A549 (cell line): ENCODE data around the gene KNCN. TPM values are rescaled to one million over a fixed set of nuclear protein-coding genes. Genes with fewer than 3 reads are reported as not detected.

Source experiments
- ATAC-seq, 2 experiments: fragments of 200-7000 bp in 1 of 2; fragments of >200 bp in 1 of 2; cut with Nextera tagmentation in 1 of 2; cut with Tn5 transposase in 1 of 2; 3 replicates each; pipeline versions ENCODE4 v1.8.0 to v1.9.1; 2018 to 2020; ENCODE audit warnings: mild to moderate bottlenecking in 1 of 2, moderate library complexity in 1 of 2
- CTCF ChIA-PET: fragments of 300-600 bp; sonication (Branson Sonifier 250); formaldehyde crosslinking; extraction: SDS; loops from one replicate; lab custom pipeline; 2021; ENCODE audit warnings: antibody characterized with exemption, inconsistent platforms; lab: Yijun Ruan, JAX
- POLR2A ChIA-PET: fragments of 350-600 bp; formaldehyde crosslinking; extraction: SDS; loops from one replicate; lab custom pipeline; 2021; ENCODE audit warnings: antibody characterized with exemption, inconsistent platforms; lab: Yijun Ruan, JAX
- DNase-seq, 2 experiments: peaks; one replicate each; pipeline versions ENCODE4 v3.0.0 to v3.0.0-alpha.2; 2011 to 2016; ENCODE audit warnings: low read depth in 1 of 2, low spot score in 1 of 2
- FAIRE-seq: peaks from 2 replicates; lab custom pipeline; 2011; peaks lifted over from hg19 to GRCh38; lab: Jason Lieb, UNC
- H3K27ac ChIP-seq, 2 experiments: fragments of >200 bp; sonication (Bioruptor Twin); formaldehyde crosslinking; 3 replicates each; pipeline ENCODE4 v1.5.1; 2016 to 2017
- H3K4me1 ChIP-seq: fragments of >200 bp; sonication (Bioruptor Twin); formaldehyde crosslinking; 3 replicates; pipeline ENCODE4 v1.6.1; 2016
- H3K4me2 ChIP-seq: fragments of >200 bp; sonication (Bioruptor Twin); formaldehyde crosslinking; 3 replicates; pipeline ENCODE4 v1.6.1; 2016
- H3K4me3 ChIP-seq: fragments of >200 bp; sonication (Bioruptor Twin); formaldehyde crosslinking; 3 replicates; pipeline ENCODE4 v1.5.1; 2016
- H3K9me3 ChIP-seq: fragments of >200 bp; sonication (Bioruptor Twin); formaldehyde crosslinking; 3 replicates; pipeline ENCODE4 v1.6.1; 2016
- CBX8 ChIP-seq: fragments of 200-600 bp; sonication (generic); IDR thresholded peaks from 2 replicates; pipeline ENCODE4 v1.6.1; 2016
- CHD4 ChIP-seq: fragments of 200-600 bp; sonication (generic); IDR thresholded peaks from 2 replicates; pipeline ENCODE4 v1.6.1; 2016; ENCODE audit warnings: antibody characterized with exemption, mild to moderate bottlenecking, borderline replicate concordance
- FOSL2 ChIP-seq, 2 experiments: fragments of 450-650 bp in 1 of 2; fragments of >200 bp in 1 of 2; sonication (Bioruptor Twin) in 1 of 2; formaldehyde crosslinking; IDR thresholded peaks; 2 replicates each; pipeline versions ENCODE4 v1.5.0 to v1.6.1; 2016 to 2020; ENCODE audit warnings: mild to moderate bottlenecking in 1 of 2, moderate library complexity in 1 of 2
- HDAC2 ChIP-seq: fragments of 200-600 bp; sonication (generic); IDR thresholded peaks from 2 replicates; pipeline ENCODE4 v1.6.1; 2016
- HOXA7 ChIP-seq: fragments of 250-450 bp; sonication (Bioruptor Pico); IDR thresholded peaks from 2 replicates; pipeline ENCODE4 v1.5.0; 2020; ENCODE audit warnings: mild to moderate bottlenecking, moderate library complexity
- HOXB5 ChIP-seq: fragments of 250-450 bp; sonication (Bioruptor Pico); IDR thresholded peaks from 2 replicates; pipeline ENCODE4 v1.5.0; 2020; ENCODE audit warnings: mild to moderate bottlenecking, moderate library complexity
- JUN ChIP-seq, 2 experiments: fragments of >200 bp; sonication (Bioruptor Twin); formaldehyde crosslinking; IDR thresholded peaks; 2 replicates in 1 of 2; 3 replicates in 1 of 2; pipeline ENCODE4 v1.6.1; 2016 to 2017
- JUNB ChIP-seq: fragments of >200 bp; sonication (Bioruptor Twin); formaldehyde crosslinking; IDR thresholded peaks from 2 replicates; pipeline ENCODE4 v1.6.1; 2016
- KDM1A ChIP-seq: fragments of 200-600 bp; sonication (generic); IDR thresholded peaks from 2 replicates; pipeline ENCODE4 v1.6.1; 2016; ENCODE audit warnings: low read depth, mild to moderate bottlenecking
- MAFK ChIP-seq: fragments of 450-650 bp; IDR thresholded peaks from 2 replicates; pipeline ENCODE4 v1.6.1; 2014; ENCODE audit not compliant: partially characterized antibody
- NFE2L2 ChIP-seq: fragments of 150-350 bp; conservative IDR thresholded peaks from 2 replicates; pipeline ENCODE4 v1.6.1; 2014; ENCODE audit warnings: low read length
- RARB ChIP-seq: fragments of 250-450 bp; sonication (Bioruptor Pico); IDR thresholded peaks from 2 replicates; pipeline ENCODE4 v1.8.0; 2021; ENCODE audit warnings: mild to moderate bottlenecking, moderate library complexity
- RNF2 ChIP-seq: fragments of 200-600 bp; sonication (generic); IDR thresholded peaks from 2 replicates; pipeline ENCODE4 v1.6.1; 2016; ENCODE audit warnings: low read depth, mild to moderate bottlenecking, antibody characterized with exemption, moderate library complexity, borderline replicate concordance
- SMC3 ChIP-seq: fragments of >200 bp; sonication (Bioruptor Twin); formaldehyde crosslinking; IDR thresholded peaks from 3 replicates; pipeline ENCODE4 v1.6.1; 2018; ENCODE audit warnings: inconsistent platforms
- ZNF302 ChIP-seq: fragments of 250-450 bp; sonication (Bioruptor Pico); IDR thresholded peaks from 2 replicates; pipeline ENCODE4 v1.9.0; 2021; ENCODE audit warnings: inconsistent platforms, mild to moderate bottlenecking, moderate library complexity
- WGBS: methylation state at CpG from one replicate; pipeline ENCODE4 v1.1.6; 2017; ENCODE audit errors: missing lambda C conversion rate; 5-methylcytosine and 5-hydroxymethylcytosine counted together
- polyA plus RNA-seq, 4 experiments: library from polyadenylated mRNA; depleted of rRNA in 3 of 4; stranded (reverse); fragments of >200 nt; fragmentation: RNase III in 1 of 4; extraction: RNeasy Plus Mini Kit Qiagen cat#74134 plus additional on column Dnase treatment in 1 of 4; gene quantifications; 2 replicates in 3 of 4; 3 replicates in 1 of 4; pipeline ENCODE4 v1.2.3, GENCODE V29; 2011 to 2017
- TF ChIP-seq, protein P1 (sequence below): fragments of 150-350 bp; IDR thresholded peaks from 2 replicates; pipeline ENCODE4 v1.6.1; 2014; ENCODE audit warnings: low read depth, mild to moderate bottlenecking, low read length
- TF ChIP-seq, protein P2 (sequence below): fragments of 200-600 bp; sonication (generic); IDR thresholded peaks from 2 replicates; pipeline ENCODE4 v1.6.1; 2016; ENCODE audit warnings: antibody characterized with exemption, mild to moderate bottlenecking, moderate library complexity
- TF ChIP-seq, protein P3 (sequence below): fragments of >200 bp; sonication (Bioruptor Twin); formaldehyde crosslinking; IDR thresholded peaks from 2 replicates; pipeline ENCODE4 v1.6.1; 2016
- TF ChIP-seq, protein P4 (sequence below): fragments of 450-650 bp; IDR thresholded peaks from 2 replicates; pipeline ENCODE4 v1.6.1; 2014; ENCODE audit warnings: antibody characterized with exemption
- TF ChIP-seq, protein P5 (sequence below): fragments of >200 bp; sonication (Bioruptor Twin); formaldehyde crosslinking; IDR thresholded peaks from 3 replicates; pipeline ENCODE4 v1.6.1; 2016
- TF ChIP-seq, protein P6 (sequence below): IDR thresholded peaks from 2 replicates; pipeline ENCODE4 v1.6.1; 2012

The KNCN gene
- polyA plus RNA-seq, 2 of the 4 experiments (the other 2 are of a cell fraction): not detected

DNA sequence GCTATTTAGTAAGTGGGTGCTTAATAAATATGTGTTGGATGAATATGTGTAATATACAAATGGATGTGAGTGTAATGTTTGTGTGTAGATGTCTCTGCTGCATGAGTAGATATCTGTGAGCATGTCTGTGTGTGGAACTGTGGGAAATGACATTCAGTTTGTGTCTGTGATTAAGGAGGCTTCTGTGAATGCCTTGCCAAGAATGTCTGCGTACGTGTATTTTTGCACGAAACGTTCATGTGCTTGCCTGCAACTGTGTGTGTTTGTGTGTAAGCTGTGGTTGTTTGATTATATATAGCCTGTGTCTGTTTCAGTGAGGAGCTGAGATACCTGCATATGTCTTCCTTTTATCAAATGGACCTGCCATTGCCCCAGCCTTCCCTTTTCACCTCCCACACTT, 48.0 kb downstream of the KNCN start (continued):
- TF ChIP-seq, protein P1, sequence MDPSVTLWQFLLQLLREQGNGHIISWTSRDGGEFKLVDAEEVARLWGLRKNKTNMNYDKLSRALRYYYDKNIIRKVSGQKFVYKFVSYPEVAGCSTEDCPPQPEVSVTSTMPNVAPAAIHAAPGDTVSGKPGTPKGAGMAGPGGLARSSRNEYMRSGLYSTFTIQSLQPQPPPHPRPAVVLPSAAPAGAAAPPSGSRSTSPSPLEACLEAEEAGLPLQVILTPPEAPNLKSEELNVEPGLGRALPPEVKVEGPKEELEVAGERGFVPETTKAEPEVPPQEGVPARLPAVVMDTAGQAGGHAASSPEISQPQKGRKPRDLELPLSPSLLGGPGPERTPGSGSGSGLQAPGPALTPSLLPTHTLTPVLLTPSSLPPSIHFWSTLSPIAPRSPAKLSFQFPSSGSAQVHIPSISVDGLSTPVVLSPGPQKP: no peak

DNA sequence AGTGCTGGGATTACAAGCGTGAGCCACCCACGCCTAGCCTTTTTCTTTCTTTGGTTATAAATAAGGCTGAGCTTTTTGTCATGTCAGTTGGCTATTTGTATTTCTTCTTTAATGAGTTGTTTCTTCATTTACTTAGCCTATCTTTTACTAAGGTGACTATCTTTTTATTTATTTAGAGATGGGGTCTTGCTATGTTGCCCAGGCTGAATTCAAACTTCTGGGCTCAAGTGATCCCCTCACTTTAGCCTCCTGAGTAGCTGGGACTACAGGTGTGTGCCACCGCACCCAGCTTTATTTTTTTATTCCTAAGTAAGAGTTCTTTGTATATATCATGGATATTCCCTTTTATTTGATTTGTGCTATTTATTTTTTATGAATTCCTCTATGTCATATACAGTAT, 49.9 kb downstream of the KNCN start:
- CTCF ChIA-PET: interaction anchor here (0.8 to 3.3 kb wide), 7 partner anchors 13 to 59 kb away, joined by 3 to 17 read pairs (median 5); no protein-coding TSS in a partner anchor
- Histone ChIP-seq H3K4me2 (no peak overlapping the region), H3K4me1 (0 out of 3 replicates have a peak, but pooled peaks cover 2% of the 10 kb centered on the region), H3K27ac (no peak overlapping the region), H3K4me3 (no peak overlapping the region), H3K9me3 (no peaks in the 10 kb centered on the region)
- 97% methylated on average over 3 of the region's 3 CpGs for WGBS
- POLR2A ChIA-PET: no interaction called here
- no peak for FAIRE-seq
- no peak for TF ChIP-seq HDAC2
- TF ChIP-seq RNF2: no peak
- no peak for TF ChIP-seq CBX8
- TF ChIP-seq, protein P2, sequence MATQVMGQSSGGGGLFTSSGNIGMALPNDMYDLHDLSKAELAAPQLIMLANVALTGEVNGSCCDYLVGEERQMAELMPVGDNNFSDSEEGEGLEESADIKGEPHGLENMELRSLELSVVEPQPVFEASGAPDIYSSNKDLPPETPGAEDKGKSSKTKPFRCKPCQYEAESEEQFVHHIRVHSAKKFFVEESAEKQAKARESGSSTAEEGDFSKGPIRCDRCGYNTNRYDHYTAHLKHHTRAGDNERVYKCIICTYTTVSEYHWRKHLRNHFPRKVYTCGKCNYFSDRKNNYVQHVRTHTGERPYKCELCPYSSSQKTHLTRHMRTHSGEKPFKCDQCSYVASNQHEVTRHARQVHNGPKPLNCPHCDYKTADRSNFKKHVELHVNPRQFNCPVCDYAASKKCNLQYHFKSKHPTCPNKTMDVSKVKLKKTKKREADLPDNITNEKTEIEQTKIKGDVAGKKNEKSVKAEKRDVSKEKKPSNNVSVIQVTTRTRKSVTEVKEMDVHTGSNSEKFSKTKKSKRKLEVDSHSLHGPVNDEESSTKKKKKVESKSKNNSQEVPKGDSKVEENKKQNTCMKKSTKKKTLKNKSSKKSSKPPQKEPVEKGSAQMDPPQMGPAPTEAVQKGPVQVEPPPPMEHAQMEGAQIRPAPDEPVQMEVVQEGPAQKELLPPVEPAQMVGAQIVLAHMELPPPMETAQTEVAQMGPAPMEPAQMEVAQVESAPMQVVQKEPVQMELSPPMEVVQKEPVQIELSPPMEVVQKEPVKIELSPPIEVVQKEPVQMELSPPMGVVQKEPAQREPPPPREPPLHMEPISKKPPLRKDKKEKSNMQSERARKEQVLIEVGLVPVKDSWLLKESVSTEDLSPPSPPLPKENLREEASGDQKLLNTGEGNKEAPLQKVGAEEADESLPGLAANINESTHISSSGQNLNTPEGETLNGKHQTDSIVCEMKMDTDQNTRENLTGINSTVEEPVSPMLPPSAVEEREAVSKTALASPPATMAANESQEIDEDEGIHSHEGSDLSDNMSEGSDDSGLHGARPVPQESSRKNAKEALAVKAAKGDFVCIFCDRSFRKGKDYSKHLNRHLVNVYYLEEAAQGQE: no peak
- no peak for TF ChIP-seq SMC3
- ATAC-seq: no peak
- DNase-seq: no peak

DNA sequence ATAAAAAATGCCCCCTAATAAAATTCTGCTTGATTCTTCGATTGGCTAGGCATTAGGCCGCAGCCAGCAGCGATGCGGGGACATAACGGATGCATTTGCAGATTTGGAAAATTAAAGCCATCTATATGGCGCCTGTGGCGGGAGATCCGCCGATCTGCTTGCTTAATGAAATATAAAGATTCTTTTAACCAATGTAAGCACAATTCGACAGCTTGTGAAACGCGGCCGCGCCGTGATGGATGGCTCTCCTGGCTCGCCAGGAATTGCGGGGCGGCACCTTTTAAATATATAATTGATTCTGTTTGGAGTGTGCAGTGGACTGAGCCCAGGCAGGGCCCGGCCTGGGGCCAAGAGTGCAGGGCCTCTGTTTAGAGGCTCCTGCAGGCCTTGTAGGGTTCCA, 53.8 kb downstream of the KNCN start:
- FAIRE-seq (no peak), ATAC-seq (no peak), DNase-seq (no peak)
- TF ChIP-seq RARB: no peak
- no peak for TF ChIP-seq KDM1A
- no peak for TF ChIP-seq MAFK
- TF ChIP-seq JUNB: no peak
- TF ChIP-seq, protein P3, sequence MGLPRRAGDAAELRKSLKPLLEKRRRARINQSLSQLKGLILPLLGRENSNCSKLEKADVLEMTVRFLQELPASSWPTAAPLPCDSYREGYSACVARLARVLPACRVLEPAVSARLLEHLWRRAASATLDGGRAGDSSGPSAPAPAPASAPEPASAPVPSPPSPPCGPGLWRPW: no peak
- TF ChIP-seq HOXB5 (CRISPR knock-in tag): no peak
- no peak for TF ChIP-seq NFE2L2
- TF ChIP-seq, protein P4, sequence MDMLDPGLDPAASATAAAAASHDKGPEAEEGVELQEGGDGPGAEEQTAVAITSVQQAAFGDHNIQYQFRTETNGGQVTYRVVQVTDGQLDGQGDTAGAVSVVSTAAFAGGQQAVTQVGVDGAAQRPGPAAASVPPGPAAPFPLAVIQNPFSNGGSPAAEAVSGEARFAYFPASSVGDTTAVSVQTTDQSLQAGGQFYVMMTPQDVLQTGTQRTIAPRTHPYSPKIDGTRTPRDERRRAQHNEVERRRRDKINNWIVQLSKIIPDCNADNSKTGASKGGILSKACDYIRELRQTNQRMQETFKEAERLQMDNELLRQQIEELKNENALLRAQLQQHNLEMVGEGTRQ: no peak
- TF ChIP-seq, protein P5, sequence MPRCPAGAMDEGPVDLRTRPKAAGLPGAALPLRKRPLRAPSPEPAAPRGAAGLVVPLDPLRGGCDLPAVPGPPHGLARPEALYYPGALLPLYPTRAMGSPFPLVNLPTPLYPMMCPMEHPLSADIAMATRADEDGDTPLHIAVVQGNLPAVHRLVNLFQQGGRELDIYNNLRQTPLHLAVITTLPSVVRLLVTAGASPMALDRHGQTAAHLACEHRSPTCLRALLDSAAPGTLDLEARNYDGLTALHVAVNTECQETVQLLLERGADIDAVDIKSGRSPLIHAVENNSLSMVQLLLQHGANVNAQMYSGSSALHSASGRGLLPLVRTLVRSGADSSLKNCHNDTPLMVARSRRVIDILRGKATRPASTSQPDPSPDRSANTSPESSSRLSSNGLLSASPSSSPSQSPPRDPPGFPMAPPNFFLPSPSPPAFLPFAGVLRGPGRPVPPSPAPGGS: no peak
- no peak for TF ChIP-seq HOXA7 (CRISPR knock-in tag)
- TF ChIP-seq ZNF302 (CRISPR knock-in tag): no peak
- no peak for TF ChIP-seq JUN (IDR thresholded peaks at IDR 0.05)
- TF ChIP-seq FOSL2 (IDR thresholded peaks at IDR 0.05): no peak
- no peak for TF ChIP-seq FOSL2 (CRISPR knock-in tag; IDR thresholded peaks at IDR 0.05)
- no peak for TF ChIP-seq CHD4
- no peak for TF ChIP-seq SMC3
- TF ChIP-seq, protein P6, sequence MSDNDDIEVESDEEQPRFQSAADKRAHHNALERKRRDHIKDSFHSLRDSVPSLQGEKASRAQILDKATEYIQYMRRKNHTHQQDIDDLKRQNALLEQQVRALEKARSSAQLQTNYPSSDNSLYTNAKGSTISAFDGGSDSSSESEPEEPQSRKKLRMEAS: no peak
- H3K27ac ChIP-seq: no peak overlapping the region
- H3K4me3 ChIP-seq: no peak overlapping the region
- ChIA-PET POLR2A (no interaction called here), CTCF (interaction anchor here (2.8 kb wide), 1 partner anchor 11 kb away, joined by 9 read pairs; no protein-coding TSS in a partner anchor)
- H3K9me3 ChIP-seq: no peaks in the 10 kb centered on the region
- H3K4me1 ChIP-seq: 0 out of 3 replicates have a peak, but pooled peaks cover 2% of the 10 kb centered on the region
- H3K4me2 ChIP-seq: no peak overlapping the region
- WGBS: 90% methylated on average over 19 of the region's 19 CpGs
